Keratinocyte (primary cell): ENCODE data around the gene FAM219B.

Experiments
- EZH2 ChIP-seq: IDR thresholded peaks from one replicate; pipeline ENCODE4 v1.6.1; 2012; ENCODE audit warnings: inconsistent platforms, mild to moderate bottlenecking, low read length, moderate library complexity
- TF ChIP-seq, protein P1 (sequence below), 3 experiments: IDR thresholded peaks in 1 of 3; conservative IDR thresholded peaks in 1 of 3; optimal IDR thresholded peaks in 1 of 3; 2 replicates in 2 of 3; 3 replicates in 1 of 3; pipeline versions ENCODE3 to v1.5.1; 2011; ENCODE audit warnings: low read length in 3 of 3, mild to moderate bottlenecking in 3 of 3, moderate library complexity in 2 of 3, control low read depth in 1 of 3, inconsistent platforms in 1 of 3; ENCODE audit not compliant: insufficient read depth in 2 of 3; ENCODE audit errors: extremely low read depth in 1 of 3

DNA sequence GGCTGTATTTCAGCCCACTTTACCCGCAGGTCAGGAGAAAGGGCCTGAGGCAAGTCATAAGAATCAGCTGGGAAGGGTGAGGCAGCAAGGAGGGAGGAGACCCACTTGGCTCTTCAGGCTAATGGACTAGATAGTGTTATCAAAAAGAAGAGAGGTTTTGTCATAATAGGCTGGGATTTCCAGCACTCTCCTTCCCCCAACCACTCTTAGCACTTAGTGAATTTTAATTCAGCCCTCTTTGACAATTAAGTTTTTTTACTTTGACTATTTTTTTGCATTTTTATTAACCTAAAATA is 16.0 kb downstream of the FAM219B start:
- TF ChIP-seq, protein P1, sequence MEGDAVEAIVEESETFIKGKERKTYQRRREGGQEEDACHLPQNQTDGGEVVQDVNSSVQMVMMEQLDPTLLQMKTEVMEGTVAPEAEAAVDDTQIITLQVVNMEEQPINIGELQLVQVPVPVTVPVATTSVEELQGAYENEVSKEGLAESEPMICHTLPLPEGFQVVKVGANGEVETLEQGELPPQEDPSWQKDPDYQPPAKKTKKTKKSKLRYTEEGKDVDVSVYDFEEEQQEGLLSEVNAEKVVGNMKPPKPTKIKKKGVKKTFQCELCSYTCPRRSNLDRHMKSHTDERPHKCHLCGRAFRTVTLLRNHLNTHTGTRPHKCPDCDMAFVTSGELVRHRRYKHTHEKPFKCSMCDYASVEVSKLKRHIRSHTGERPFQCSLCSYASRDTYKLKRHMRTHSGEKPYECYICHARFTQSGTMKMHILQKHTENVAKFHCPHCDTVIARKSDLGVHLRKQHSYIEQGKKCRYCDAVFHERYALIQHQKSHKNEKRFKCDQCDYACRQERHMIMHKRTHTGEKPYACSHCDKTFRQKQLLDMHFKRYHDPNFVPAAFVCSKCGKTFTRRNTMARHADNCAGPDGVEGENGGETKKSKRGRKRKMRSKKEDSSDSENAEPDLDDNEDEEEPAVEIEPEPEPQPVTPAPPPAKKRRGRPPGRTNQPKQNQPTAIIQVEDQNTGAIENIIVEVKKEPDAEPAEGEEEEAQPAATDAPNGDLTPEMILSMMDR (optimal IDR thresholded peaks at IDR 0.05 in 1 of 3, IDR thresholded peaks at IDR 0.05 in 1 of 3, conservative IDR thresholded peaks at IDR 0.05 in 1 of 3; ENCODE audit: extremely low read depth in 1 of 3, insufficient read depth in 2 of 3, low read length in 3 of 3), result no peak
- no peak for TF ChIP-seq EZH2
